ENCODE results near the gene RMC1.
A peak's percentile ranks its signal among the peaks of the same experiment; 100 is the strongest.
"Not testable (repeated sequence)": the region's sequence is repeated elsewhere in the genome, so short reads cannot be mapped to it uniquely, and the experiment has no call there.

The RMC1 gene

GRCh38 chr18:23565916-23566547, 62.7 kb downstream of the RMC1 start:
- no peak for DNase-seq

GRCh38 chr18:23567671-23568070, 64.4 kb downstream of the RMC1 start:
- no peak for DNase-seq

- DNase-seq, result no peak
Observed at GRCh38 chr18:23568281-23569138, 65.2 kb downstream of the RMC1 start.

GRCh38 chr18:23569299-23570063, 66.2 kb downstream of the RMC1 start:
- no peak for DNase-seq

GRCh38 chr18:23570912-23571504, 67.7 kb downstream of the RMC1 start:
- no peak for DNase-seq

GRCh38 chr18:23572012-23572411, 68.7 kb downstream of the RMC1 start:
- DNase-seq, result no peak

GRCh38 chr18:23572570-23572969, 69.3 kb downstream of the RMC1 start:
- no peak for DNase-seq

GRCh38 chr18:23573020-23573419, 69.7 kb downstream of the RMC1 start:
- DNase-seq, result no peak

GRCh38 chr18:23573626-23574431, 70.5 kb downstream of the RMC1 start:
- DNase-seq, result no peak

GRCh38 chr18:23574611-23575308, 71.4 kb downstream of the RMC1 start:
- no peak for DNase-seq

- DNase-seq, result no peak
Observed at GRCh38 chr18:23575309-23575651, 72.0 kb downstream of the RMC1 start.

- DNase-seq, result not testable (repeated sequence)
Observed at GRCh38 chr18:23577521-23577920, 74.2 kb downstream of the RMC1 start.

GRCh38 chr18:23578067-23578701, 74.9 kb downstream of the RMC1 start:
- no peak for DNase-seq

GRCh38 chr18:23578891-23579653, 75.8 kb downstream of the RMC1 start:
- DNase-seq, result peak in 1 of 2 donors; percentile 59

GRCh38 chr18:23580677-23581367, 77.5 kb downstream of the RMC1 start:
- no peak for DNase-seq
